Naive B cell (primary cell): ENCODE data around the gene TGFBR3. TPM values are rescaled to one million over a fixed set of nuclear protein-coding genes. Genes with fewer than 3 reads are reported as not detected.
"Not testable (repeated sequence)": the region's sequence is repeated elsewhere in the genome, so short reads cannot be mapped to it uniquely, and the experiment has no call there.

Source experiments
- ATAC-seq, 2 donors: fragments of 150-1000 bp; cut with Tn5 transposase; 2 replicates each; pipeline ENCODE4 v1.10.0; 2021; ENCODE audit warnings: low read depth in 2 of 2, mild to moderate bottlenecking in 2 of 2, moderate library complexity in 2 of 2
- DNase-seq: peaks from one replicate; pipeline ENCODE4 v3.0.0; 2022
- H3K27ac Mint-ChIP-seq, 6 donors: one replicate each; pipeline ENCODE4 v1.8.0; 2020 to 2022; ENCODE audit warnings: mild to moderate bottlenecking in 6 of 6, mixed read lengths in 6 of 6, moderate library complexity in 5 of 6, inconsistent platforms in 2 of 6
- H3K27me3 Mint-ChIP-seq, 3 donors: one replicate each; pipeline ENCODE4 v1.8.0; 2021 to 2022; ENCODE audit warnings: mixed read lengths in 3 of 3, mild to moderate bottlenecking in 1 of 3
- H3K36me3 Mint-ChIP-seq, 2 donors: one replicate each; pipeline ENCODE4 v1.8.0; 2020 to 2022; ENCODE audit warnings: mixed read lengths in 2 of 2, inconsistent platforms in 1 of 2, mild to moderate bottlenecking in 1 of 2
- H3K4me1 Mint-ChIP-seq, 3 donors: one replicate each; pipeline ENCODE4 v1.8.0; 2020 to 2022; ENCODE audit warnings: mixed read lengths in 3 of 3, inconsistent platforms in 1 of 3, mild to moderate bottlenecking in 1 of 3, moderate library complexity in 1 of 3
- H3K4me3 Mint-ChIP-seq, 8 donors: one replicate each; pipeline ENCODE4 v1.8.0; 2020 to 2022; ENCODE audit warnings: mild to moderate bottlenecking in 8 of 8, mixed read lengths in 8 of 8, moderate library complexity in 8 of 8, inconsistent platforms in 2 of 8
- H3K9me3 Mint-ChIP-seq, 7 donors: one replicate each; pipeline ENCODE4 v1.8.0; 2020 to 2022; ENCODE audit warnings: mixed read lengths in 7 of 7, mild to moderate bottlenecking in 5 of 7, inconsistent platforms in 2 of 7, moderate library complexity in 1 of 7
- polyA plus RNA-seq, 6 donors: library from polyadenylated mRNA; unstranded; fragments of 300-500 nt; fragmentation: Illumina TruSeq; gene quantifications; one replicate each; pipeline ENCODE4 v1.2.3, GENCODE V29; 2021; ENCODE audit warnings: low read depth in 6 of 6

Gene TGFBR3
- polyA plus RNA-seq, 6 donors from 2014 or later = 0.04 to 0.43 (median 0.31) TPM

- no peaks in the 10 kb centered on the region for H3K4me1 Mint-ChIP-seq
- no peak overlapping the region for H3K27ac Mint-ChIP-seq
- H3K36me3 Mint-ChIP-seq = no peaks in the 10 kb centered on the region
- DNase-seq (no peak), ATAC-seq (no peak)
- H3K27me3 Mint-ChIP-seq = no peaks in the 10 kb centered on the region
- H3K9me3 Mint-ChIP-seq = peaks cover 0 to 5% (median 2%) of the 10 kb centered on the region in 7 donors
- no peak overlapping the region for H3K4me3 Mint-ChIP-seq
These were observed 31.0 kb downstream of the TGFBR3 start for GRCh38 chr1:91854852-91855534.

- no peaks in the 10 kb centered on the region for H3K36me3 Mint-ChIP-seq
- no peaks in the 10 kb centered on the region for H3K27me3 Mint-ChIP-seq
- no peak for DNase-seq
- no peak for ATAC-seq
- no peaks in the 10 kb centered on the region for H3K4me1 Mint-ChIP-seq
- H3K9me3 Mint-ChIP-seq = peaks cover 0 to 5% (median 2%) of the 10 kb centered on the region in 7 donors
- H3K4me3 Mint-ChIP-seq = peak overlapping the region in 1 of 8 donors; percentile 37
- H3K27ac Mint-ChIP-seq = no peak overlapping the region
These were observed 32.6 kb downstream of the TGFBR3 start for GRCh38 chr1:91853397-91853796.

- DNase-seq, H3K4me1 Mint-ChIP-seq, H3K27me3 Mint-ChIP-seq, ATAC-seq, H3K9me3 Mint-ChIP-seq, H3K36me3 Mint-ChIP-seq, H3K27ac Mint-ChIP-seq, H3K4me3 Mint-ChIP-seq: not testable (repeated sequence)
These were observed 33.9 kb downstream of the TGFBR3 start for GRCh38 chr1:91852011-91852410.

GRCh38 chr1:91851130-91852010, 34.6 kb downstream of the TGFBR3 start:
- peaks cover 0 to 5% (median 2%) of the 10 kb centered on the region in 7 donors for H3K9me3 Mint-ChIP-seq
- no peaks in the 10 kb centered on the region for H3K36me3 Mint-ChIP-seq
- DNase-seq (no peak), ATAC-seq (no peak)
- no peaks in the 10 kb centered on the region for H3K4me1 Mint-ChIP-seq
- no peak overlapping the region for H3K4me3 Mint-ChIP-seq
- H3K27me3 Mint-ChIP-seq = no peaks in the 10 kb centered on the region
- H3K27ac Mint-ChIP-seq = no peak overlapping the region

GRCh38 chr1:91850708-91851107, 35.2 kb downstream of the TGFBR3 start:
- no peak for ATAC-seq
- Mint-ChIP-seq H3K27ac (no peak overlapping the region), H3K4me3 (no peak overlapping the region), H3K4me1 (no peaks in the 10 kb centered on the region), H3K9me3 (peaks cover 0 to 5% (median 2%) of the 10 kb centered on the region in 7 donors), H3K27me3 (no peaks in the 10 kb centered on the region), H3K36me3 (no peaks in the 10 kb centered on the region)
- DNase-seq = no peak

GRCh38 chr1:91847851-91848250, 38.1 kb downstream of the TGFBR3 start:
- no peaks in the 10 kb centered on the region for H3K36me3 Mint-ChIP-seq
- ATAC-seq = no peak
- DNase-seq = no peak
- H3K27ac Mint-ChIP-seq = no peak overlapping the region
- no peaks in the 10 kb centered on the region for H3K27me3 Mint-ChIP-seq
- H3K9me3 Mint-ChIP-seq = peaks cover 0 to 1% (median 0%) of the 10 kb centered on the region in 7 donors
- no peaks in the 10 kb centered on the region for H3K4me1 Mint-ChIP-seq
- no peak overlapping the region for H3K4me3 Mint-ChIP-seq

- ATAC-seq (no peak), DNase-seq (no peak)
- Mint-ChIP-seq H3K27me3 (peaks cover 0 to 4% (median 0%) of the 10 kb centered on the region in 3 donors), H3K36me3 (no peaks in the 10 kb centered on the region), H3K4me1 (no peaks in the 10 kb centered on the region), H3K27ac (no peak overlapping the region), H3K4me3 (no peak overlapping the region), H3K9me3 (no peaks in the 10 kb centered on the region)
These were observed 39.3 kb downstream of the TGFBR3 start for GRCh38 chr1:91846639-91847013.

- H3K27me3 Mint-ChIP-seq = peaks cover 0 to 4% (median 0%) of the 10 kb centered on the region in 3 donors
- ATAC-seq = no peak
- no peaks in the 10 kb centered on the region for H3K4me1 Mint-ChIP-seq
- H3K36me3 Mint-ChIP-seq = no peaks in the 10 kb centered on the region
- no peak overlapping the region for H3K4me3 Mint-ChIP-seq
- no peaks in the 10 kb centered on the region for H3K9me3 Mint-ChIP-seq
- no peak for DNase-seq
- H3K27ac Mint-ChIP-seq = peak overlapping the region in 1 of 6 donors; percentile 19
These were observed 39.8 kb downstream of the TGFBR3 start for GRCh38 chr1:91846007-91846638.

- H3K4me3 Mint-ChIP-seq = no peak overlapping the region
- ATAC-seq = no peak
- H3K27ac Mint-ChIP-seq = no peak overlapping the region
These were observed 41.0 kb downstream of the TGFBR3 start for GRCh38 chr1:91844862-91845528.

GRCh38 chr1:91843843-91844242, 42.1 kb downstream of the TGFBR3 start:
- H3K27ac Mint-ChIP-seq = no peak overlapping the region
- ATAC-seq (no peak), DNase-seq (no peak)
- H3K27me3 Mint-ChIP-seq = peaks cover 5 to 8% (median 6%) of the 10 kb centered on the region in 3 donors
- no peaks in the 10 kb centered on the region for H3K9me3 Mint-ChIP-seq
- H3K4me3 Mint-ChIP-seq = no peak overlapping the region
- no peaks in the 10 kb centered on the region for H3K36me3 Mint-ChIP-seq
- H3K4me1 Mint-ChIP-seq = no peaks in the 10 kb centered on the region

More at GRCh38 chr1:91844862-91845528, 41.0 kb downstream of the TGFBR3 start:
- DNase-seq = no peak
- peaks cover 0 to 4% (median 0%) of the 10 kb centered on the region in 3 donors for H3K27me3 Mint-ChIP-seq
- H3K36me3 Mint-ChIP-seq = no peaks in the 10 kb centered on the region
- no peaks in the 10 kb centered on the region for H3K4me1 Mint-ChIP-seq
- no peaks in the 10 kb centered on the region for H3K9me3 Mint-ChIP-seq

- DNase-seq (no peak), ATAC-seq (no peak)
- H3K36me3 Mint-ChIP-seq = no peaks in the 10 kb centered on the region
- no peaks in the 10 kb centered on the region for H3K4me1 Mint-ChIP-seq
- no peaks in the 10 kb centered on the region for H3K9me3 Mint-ChIP-seq
- no peak overlapping the region for H3K27ac Mint-ChIP-seq
- H3K4me3 Mint-ChIP-seq = no peak overlapping the region
- H3K27me3 Mint-ChIP-seq = peaks cover 7 to 11% (median 9%) of the 10 kb centered on the region in 3 donors
These were observed 43.4 kb downstream of the TGFBR3 start for GRCh38 chr1:91842563-91842962.

- peaks cover 7 to 11% (median 9%) of the 10 kb centered on the region in 3 donors for H3K27me3 Mint-ChIP-seq
- H3K4me3 Mint-ChIP-seq = no peak overlapping the region
- H3K9me3 Mint-ChIP-seq = no peaks in the 10 kb centered on the region
- peak overlapping the region in 2 of 6 donors; percentile 78 to 95 for H3K27ac Mint-ChIP-seq
- ATAC-seq = no peak
- no peaks in the 10 kb centered on the region for H3K4me1 Mint-ChIP-seq
- H3K36me3 Mint-ChIP-seq = no peaks in the 10 kb centered on the region
- DNase-seq = no peak
These were observed 43.9 kb downstream of the TGFBR3 start for GRCh38 chr1:91842056-91842455.

GRCh38 chr1:91840276-91840675, 45.7 kb downstream of the TGFBR3 start:
- H3K9me3 Mint-ChIP-seq, H3K27ac Mint-ChIP-seq: not testable (repeated sequence)

More at GRCh38 chr1:91840276-91840675, 45.7 kb downstream of the TGFBR3 start:
- H3K4me1 Mint-ChIP-seq, H3K36me3 Mint-ChIP-seq, H3K4me3 Mint-ChIP-seq, ATAC-seq, DNase-seq: not testable (repeated sequence)
- H3K27me3 Mint-ChIP-seq = peaks cover 7 to 11% (median 9%) of the 10 kb centered on the region in 3 donors
